Stomach smooth muscle (tissue), 2 donors: ENCODE measurements around the gene SERPINC1.
"Not testable (repeated sequence)": the region's sequence is repeated elsewhere in the genome, so short reads cannot be mapped to it uniquely, and the experiment has no call there.

Experiments
- H3K27ac ChIP-seq: one replicate; pipeline ENCODE4 v1.7.0; 2013; ENCODE audit warnings: mild to moderate bottlenecking, low read length, inconsistent platforms
- H3K27me3 ChIP-seq, 2 donors: one replicate each; pipeline ENCODE4 v1.7.0; 2013; ENCODE audit warnings: low read length in 2 of 2; ENCODE audit not compliant: insufficient read depth in 2 of 2, control insufficient read depth in 1 of 2
- H3K36me3 ChIP-seq, 2 donors: one replicate each; pipeline ENCODE4 v1.7.0; 2013; ENCODE audit warnings: low read length in 2 of 2; ENCODE audit not compliant: control insufficient read depth in 2 of 2, insufficient read depth in 2 of 2
- H3K4me1 ChIP-seq: one replicate; pipeline ENCODE4 v1.7.0; 2013; ENCODE audit warnings: low read length; ENCODE audit not compliant: control insufficient read depth, insufficient read depth
- H3K4me3 ChIP-seq, 2 donors: one replicate each; pipeline ENCODE4 v1.7.0; 2013; ENCODE audit warnings: low read length in 2 of 2
- H3K9ac ChIP-seq, 2 donors: one replicate each; pipeline ENCODE4 v1.7.0; 2013; ENCODE audit warnings: low read length in 2 of 2, mild to moderate bottlenecking in 1 of 2
- H3K9me3 ChIP-seq, 2 donors: one replicate each; pipeline ENCODE4 v1.7.0; 2013; ENCODE audit warnings: low read length in 2 of 2; ENCODE audit not compliant: control insufficient read depth in 2 of 2
- donor health status: healthy.
- donor health status: Pancreatic carcinoma.

The SERPINC1 gene

GRCh38 chr1:173917149-173917548 is at the start of gene SERPINC1:
SERPINC1 (minus strand) TSS chr1:173917327; CDS start chr1:173917259, 68 bp downstream.
- Histone ChIP-seq H3K27me3 (no peaks in the 10 kb centered on the region), H3K4me1 (no peaks in the 10 kb centered on the region), H3K4me3 (no peak within 1 kb of the TSS), H3K27ac (no peak within 1 kb of the TSS), H3K36me3 (no peaks in the 10 kb centered on the region), H3K9ac (no peak within 1 kb of the TSS), H3K9me3 (peaks cover 0 to 5% of the 10 kb centered on the region in 2 donors)

GRCh38 chr1:173965896-173966295 is 48.8 kb upstream of the SERPINC1 start:
- H3K36me3 ChIP-seq, result peaks cover 28 to 34% of the 10 kb centered on the region in 2 donors
- H3K9ac ChIP-seq, H3K4me3 ChIP-seq, H3K27ac ChIP-seq, H3K9me3 ChIP-seq, H3K4me1 ChIP-seq, H3K27me3 ChIP-seq: not testable (repeated sequence)

- Histone ChIP-seq H3K4me3 (no peak overlapping the region), H3K27ac (no peak overlapping the region), H3K27me3 (no peaks in the 10 kb centered on the region), H3K4me1 (no peaks in the 10 kb centered on the region), H3K36me3 (peaks cover 29 to 37% of the 10 kb centered on the region in 2 donors), H3K9me3 (no peaks in the 10 kb centered on the region), H3K9ac (no peak overlapping the region)
Measured at GRCh38 chr1:173963477-173963876, 46.4 kb upstream of the SERPINC1 start.

GRCh38 chr1:173960625-173961024 is 43.5 kb upstream of the SERPINC1 start:
- H3K4me1 ChIP-seq, result no peaks in the 10 kb centered on the region
- H3K27me3 ChIP-seq, result no peaks in the 10 kb centered on the region
- H3K36me3 ChIP-seq, result peaks cover 30 to 37% of the 10 kb centered on the region in 2 donors
- H3K4me3 ChIP-seq, result no peak overlapping the region
- no peak overlapping the region for H3K9ac ChIP-seq
- H3K27ac ChIP-seq, result no peak overlapping the region
- no peaks in the 10 kb centered on the region for H3K9me3 ChIP-seq

- H3K9me3 ChIP-seq, result no peaks in the 10 kb centered on the region
- H3K27me3 ChIP-seq, result no peaks in the 10 kb centered on the region
- H3K4me3 ChIP-seq, result no peak overlapping the region
- no peak overlapping the region for H3K27ac ChIP-seq
- H3K4me1 ChIP-seq, result no peaks in the 10 kb centered on the region
- H3K36me3 ChIP-seq, result peaks cover 15 to 23% of the 10 kb centered on the region in 2 donors
- no peak overlapping the region for H3K9ac ChIP-seq
Measured at GRCh38 chr1:173954179-173954578, 37.1 kb upstream of the SERPINC1 start.

GRCh38 chr1:173948594-173948993 is 31.5 kb upstream of the SERPINC1 start:
- no peak overlapping the region for H3K9ac ChIP-seq
- H3K9me3 ChIP-seq, result no peaks in the 10 kb centered on the region
- no peaks in the 10 kb centered on the region for H3K4me1 ChIP-seq
- H3K36me3 ChIP-seq, result peaks cover 31 to 38% of the 10 kb centered on the region in 2 donors
- H3K4me3 ChIP-seq, result no peak overlapping the region
- no peak overlapping the region for H3K27ac ChIP-seq
- no peaks in the 10 kb centered on the region for H3K27me3 ChIP-seq

- H3K36me3 ChIP-seq, result peaks cover 32 to 43% of the 10 kb centered on the region in 2 donors
Measured at GRCh38 chr1:173946380-173946921, 29.3 kb upstream of the SERPINC1 start.

GRCh38 chr1:173937062-173937461 is 19.9 kb upstream of the SERPINC1 start:
- peaks cover 18 to 21% of the 10 kb centered on the region in 2 donors for H3K36me3 ChIP-seq
- H3K4me1 ChIP-seq, result no peaks in the 10 kb centered on the region

More at GRCh38 chr1:173946380-173946921, 29.3 kb upstream of the SERPINC1 start:
- no peaks in the 10 kb centered on the region for H3K4me1 ChIP-seq
- no peak overlapping the region for H3K4me3 ChIP-seq
- no peak overlapping the region for H3K9ac ChIP-seq
- no peak overlapping the region for H3K27ac ChIP-seq
- H3K27me3 ChIP-seq, result no peaks in the 10 kb centered on the region
- no peaks in the 10 kb centered on the region for H3K9me3 ChIP-seq

GRCh38 chr1:173934440-173934839 is 17.3 kb upstream of the SERPINC1 start:
- peaks cover 9 to 12% of the 10 kb centered on the region in 2 donors for H3K36me3 ChIP-seq

More at GRCh38 chr1:173937062-173937461, 19.9 kb upstream of the SERPINC1 start:
- Histone ChIP-seq H3K9ac (no peak overlapping the region), H3K27me3 (no peaks in the 10 kb centered on the region), H3K9me3 (no peaks in the 10 kb centered on the region), H3K27ac (no peak overlapping the region), H3K4me3 (no peak overlapping the region)

GRCh38 chr1:173930541-173930940 is 13.4 kb upstream of the SERPINC1 start:
- H3K4me1 ChIP-seq, H3K27me3 ChIP-seq, H3K4me3 ChIP-seq, H3K36me3 ChIP-seq, H3K27ac ChIP-seq, H3K9me3 ChIP-seq, H3K9ac ChIP-seq: not testable (repeated sequence)

More at GRCh38 chr1:173934440-173934839, 17.3 kb upstream of the SERPINC1 start:
- Histone ChIP-seq H3K27me3 (no peaks in the 10 kb centered on the region), H3K27ac (no peak overlapping the region), H3K4me1 (no peaks in the 10 kb centered on the region), H3K9ac (no peak overlapping the region), H3K4me3 (no peak overlapping the region), H3K9me3 (no peaks in the 10 kb centered on the region)
